GM21381 (cell line): ENCODE data around the gene SELENBP1.

Experiments used
- ATAC-seq: cut with Tn5 transposase; IDR thresholded peaks from one replicate; pipeline ENCODE4 v1.9.1; 2021; ENCODE audit warnings: mild to moderate bottlenecking, moderate library complexity; ENCODE audit not compliant: unreplicated experiment

Gene SELENBP1

DNA sequence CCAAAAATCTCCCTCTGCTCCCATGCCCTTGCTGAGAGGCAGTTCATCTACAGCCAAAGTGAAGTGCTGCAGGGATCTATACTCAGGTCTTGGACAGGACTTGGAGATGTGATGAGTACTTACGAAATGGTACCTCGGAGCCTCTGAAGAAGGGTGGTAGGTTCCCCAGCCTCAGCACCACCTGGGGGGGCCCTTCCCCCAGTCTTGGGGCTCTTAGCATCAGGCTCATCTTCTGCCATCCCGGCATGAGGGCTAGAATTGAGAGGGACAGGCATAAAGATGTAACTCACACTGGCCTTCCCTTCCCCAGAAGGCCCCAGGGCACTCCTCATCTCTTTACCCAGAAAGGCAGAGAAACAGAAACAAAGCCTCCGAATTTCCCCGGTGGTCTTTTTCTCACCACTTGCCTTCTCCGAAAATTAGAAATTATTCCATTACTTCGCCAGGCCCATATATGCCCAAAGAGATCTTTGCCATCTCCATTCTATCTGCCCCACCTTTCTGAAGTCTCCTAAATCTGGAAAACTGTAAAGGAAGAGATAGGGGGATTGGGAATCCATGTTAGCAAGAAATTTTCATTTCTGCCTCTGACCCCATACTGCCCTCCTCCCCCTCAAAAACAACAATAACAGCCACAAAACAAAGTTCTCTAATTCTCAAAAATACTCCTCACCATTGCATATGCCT is 26.3 kb downstream of the SELENBP1 start:
- no peak for ATAC-seq

GRCh38 chr1:151344291-151344690 is 28.2 kb downstream of the SELENBP1 start:
- no peak for ATAC-seq

DNA sequence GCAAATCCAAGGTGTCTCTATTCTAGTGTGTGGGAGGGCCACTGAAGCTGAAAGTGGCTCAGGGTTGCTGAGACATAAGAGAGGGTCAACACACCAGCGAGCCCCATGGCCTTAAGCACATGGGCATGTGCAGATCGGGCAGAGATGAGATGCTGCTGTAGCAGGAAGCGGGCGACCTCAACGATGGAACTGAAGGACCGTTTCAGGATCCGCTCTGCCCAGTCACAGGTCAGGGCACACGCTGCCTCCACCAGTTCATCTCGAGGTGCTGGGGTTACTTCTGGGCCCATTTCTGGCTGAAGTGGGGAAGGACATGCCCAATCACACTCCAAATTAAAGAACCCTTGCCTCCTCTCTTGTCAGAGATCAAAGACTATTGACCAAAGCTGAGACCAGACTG is 28.9 kb downstream of the SELENBP1 start:
- no peak for ATAC-seq

DNA sequence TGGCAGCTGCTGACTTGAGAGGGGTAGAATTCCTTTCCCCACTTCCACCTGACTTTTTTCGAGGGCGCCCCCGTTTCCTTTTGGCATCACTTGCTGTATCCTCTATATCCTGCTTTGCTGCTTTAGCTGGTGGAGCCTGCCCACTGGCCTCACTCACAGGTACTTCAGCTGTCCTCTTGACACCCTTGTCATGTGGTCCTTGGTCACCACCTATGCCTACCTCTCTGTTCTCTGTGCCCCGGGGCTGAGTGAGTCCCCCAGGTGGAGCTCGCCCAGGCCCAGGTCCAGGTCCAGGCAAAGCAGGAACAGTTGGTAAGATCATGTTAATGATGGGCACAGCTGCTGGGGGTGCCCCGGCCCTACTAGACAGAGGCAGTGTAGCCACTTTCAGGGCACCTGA is 29.9 kb downstream of the SELENBP1 start:
- ATAC-seq = no peak

GRCh38 chr1:151342021-151342420 is 30.5 kb downstream of the SELENBP1 start:
- ATAC-seq = no peak

- no peak for ATAC-seq
Measured at GRCh38 chr1:151340870-151341754, 31.4 kb downstream of the SELENBP1 start.

- no peak for ATAC-seq
Measured at GRCh38 chr1:151336556-151336955, 35.9 kb downstream of the SELENBP1 start.

GRCh38 chr1:151334822-151335221 is 37.7 kb downstream of the SELENBP1 start:
- ATAC-seq = no peak

GRCh38 chr1:151327903-151328674 is 44.4 kb downstream of the SELENBP1 start:
- peak; percentile 16 for ATAC-seq

DNA sequence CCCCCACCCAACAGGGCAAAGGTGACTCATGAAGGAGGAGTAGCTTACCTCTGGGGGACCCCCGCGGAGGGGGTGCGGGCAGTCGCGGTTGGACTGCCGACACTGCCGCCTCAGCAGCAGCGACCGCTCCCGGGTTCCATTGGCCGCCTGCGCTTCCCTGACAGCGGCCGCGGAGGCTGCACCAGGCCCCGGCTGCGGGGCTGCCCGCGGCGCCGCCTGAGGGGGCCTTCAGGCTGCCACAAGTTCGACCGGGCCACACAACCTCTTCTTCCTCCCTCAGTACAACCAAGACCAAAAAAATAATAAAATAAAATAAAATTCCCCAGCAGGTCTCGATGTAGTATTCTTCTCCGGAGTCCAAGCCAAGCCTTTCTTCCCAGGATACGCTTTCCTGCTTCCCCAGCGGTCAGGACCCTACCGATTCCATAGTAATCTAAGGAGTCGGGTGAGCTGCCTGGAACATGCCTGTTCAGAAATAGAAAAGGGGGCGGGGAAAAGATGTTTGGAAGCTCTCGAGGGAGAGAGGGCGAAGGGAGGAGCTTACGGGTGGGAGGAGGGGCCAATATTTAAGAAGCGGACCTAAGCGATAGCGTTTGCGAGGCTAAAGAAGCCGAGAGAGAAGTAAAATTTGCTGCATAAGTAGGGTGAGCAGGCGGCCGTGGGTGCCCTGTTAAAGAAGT is 45.1 kb downstream of the SELENBP1 start, which contains the start of gene PI4KB:
TSS of gene PI4KB (minus strand) at position 194 of the 680 bp plus-strand sequence. CDS start 10,935 bp downstream, outside the sequence.
- ATAC-seq = peak; percentile 68

- peak; percentile 42 for ATAC-seq
Measured at GRCh38 chr1:151326619-151327222, 45.8 kb downstream of the SELENBP1 start.

DNA sequence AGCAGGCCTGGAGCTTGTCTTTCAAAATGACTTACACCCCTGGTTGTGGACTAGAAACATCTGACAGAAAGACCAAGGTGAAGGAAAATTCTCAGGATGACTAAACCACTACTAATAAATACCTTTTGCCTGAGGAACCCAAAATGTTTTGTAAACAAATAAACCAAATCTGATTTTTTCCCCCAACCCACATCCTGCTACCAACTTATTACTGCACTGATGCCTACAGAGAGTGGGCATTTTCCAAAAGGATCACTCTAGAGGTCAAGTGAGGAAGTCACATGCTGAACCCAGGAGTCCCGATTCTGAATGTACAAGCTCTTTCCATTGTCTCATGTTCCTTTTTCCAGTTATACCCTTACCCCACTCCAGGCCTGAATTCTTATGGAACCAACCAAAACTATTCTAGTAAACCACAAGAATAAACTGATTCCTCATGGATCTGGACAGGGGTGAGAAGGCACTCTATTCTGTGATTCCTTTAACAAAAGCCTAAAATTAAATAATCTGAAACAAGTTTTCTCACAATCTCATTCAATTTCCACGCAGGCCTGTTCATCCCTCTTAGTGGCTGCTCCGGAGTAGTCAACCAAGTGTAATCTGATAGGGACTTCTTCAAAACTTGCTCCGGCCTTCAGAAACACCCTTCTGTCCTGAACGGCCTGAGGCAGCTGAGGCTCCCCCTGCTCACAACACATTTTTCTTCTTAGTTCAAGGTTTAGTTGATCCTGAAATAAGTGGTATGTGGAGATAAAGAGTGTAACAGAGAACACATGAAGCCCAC is 46.7 kb downstream of the SELENBP1 start:
- no peak for ATAC-seq

- ATAC-seq = no peak
Measured at GRCh38 chr1:151325231-151325630, 47.3 kb downstream of the SELENBP1 start.

DNA sequence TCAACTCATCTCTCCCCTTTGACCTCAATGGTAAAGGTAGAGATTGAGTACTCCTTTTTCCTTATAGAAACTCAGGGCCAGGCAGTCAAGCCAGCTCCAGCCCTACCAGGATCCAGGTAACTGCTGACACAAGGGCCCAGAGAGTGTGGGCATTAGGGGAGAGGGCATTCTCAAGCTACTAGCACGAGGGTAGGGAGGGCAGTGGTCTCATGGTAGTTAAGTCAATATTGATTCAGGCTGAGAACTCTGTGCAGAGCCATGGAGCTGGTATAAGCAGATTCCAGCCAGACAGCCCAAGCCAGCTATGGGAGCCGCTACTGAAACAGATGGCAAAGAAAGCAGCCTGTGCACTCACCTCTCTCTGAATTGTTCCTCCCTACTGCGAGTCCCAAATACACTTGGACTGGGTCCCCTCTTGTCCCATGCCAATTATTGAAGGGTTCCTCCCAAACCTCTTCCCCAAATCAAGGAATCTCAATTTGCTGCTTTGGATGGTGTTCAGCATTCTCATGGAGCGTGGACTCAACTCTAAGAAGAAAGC is 48.0 kb downstream of the SELENBP1 start:
- ATAC-seq = no peak

GRCh38 chr1:151318975-151319374 is 53.5 kb downstream of the SELENBP1 start:
- ATAC-seq = no peak

- no peak for ATAC-seq
Measured at GRCh38 chr1:151315565-151316235, 56.8 kb downstream of the SELENBP1 start.
